OCI-LY3 (cell line): ENCODE results near the gene TSPAN9.

Source experiments
- H2AFZ ChIP-seq: fragments of 200-600, 300-600 bp; shearing (Covaris generic); 2 replicates; pipeline ENCODE4 v1.6.0; 2014; ENCODE audit warnings: antibody characterized with exemption, low read depth, low read length
- H3K27ac ChIP-seq: fragments of 200-600, 300-600 bp; sonication (generic); 2 replicates; pipeline ENCODE4 v1.5.1; 2014; ENCODE audit warnings: mild to moderate bottlenecking, low read length, moderate library complexity, mixed read lengths
- H3K27me3 ChIP-seq: fragments of 200-600, 300-600 bp; sonication (generic); 2 replicates; pipeline ENCODE4 v1.6.1; 2014; ENCODE audit warnings: low read depth, low read length, mixed read lengths
- H3K36me3 ChIP-seq: fragments of 200-600, 300-600 bp; sonication (generic); replicated peaks from 2 replicates; pipeline ENCODE3; 2014; ENCODE audit warnings: low read depth, low read length, mixed read lengths
- H3K4me1 ChIP-seq: fragments of 300-600, 200-600 bp; sonication (generic); 2 replicates; pipeline ENCODE4 v1.6.1; 2014; ENCODE audit warnings: low read length, mixed read lengths
- H3K4me2 ChIP-seq: fragments of 200-600, 300-600 bp; sonication (generic); 2 replicates; pipeline ENCODE4 v1.6.1; 2014; ENCODE audit warnings: low read length, mixed read lengths
- H3K4me3 ChIP-seq: fragments of 300-600, 200-600 bp; sonication (generic); 2 replicates; pipeline ENCODE4 v1.5.1; 2014; ENCODE audit warnings: antibody characterized with exemption, mild to moderate bottlenecking, low read length, moderate library complexity
- H3K79me2 ChIP-seq: fragments of 300-600, 200-600 bp; shearing (Covaris generic); 2 replicates; pipeline ENCODE4 v1.6.1; 2014; ENCODE audit warnings: mild to moderate bottlenecking, low read length, mixed read lengths
- H3K9ac ChIP-seq: fragments of 300-600, 200-600 bp; shearing (Covaris generic); 2 replicates; pipeline ENCODE4 v1.6.0; 2014; ENCODE audit warnings: mild to moderate bottlenecking, low read length, moderate library complexity
- H3K9me3 ChIP-seq: fragments of 200-600, 300-600 bp; shearing (Covaris generic); 2 replicates; pipeline ENCODE4 v1.6.1; 2014; ENCODE audit warnings: low read length, mixed read lengths; ENCODE audit not compliant: insufficient read depth
- H4K20me1 ChIP-seq: fragments of 200-600, 300-600 bp; sonication (generic); 2 replicates; pipeline ENCODE4 v1.6.1; 2016; ENCODE audit warnings: low read length, mixed read lengths; ENCODE audit not compliant: insufficient read depth
- CTCF ChIP-seq: fragments of 200-600, 300-600 bp; sonication (generic); IDR thresholded peaks from 2 replicates; pipeline ENCODE4 v1.5.1; 2014; ENCODE audit warnings: antibody characterized with exemption, low read length, low read depth
- EZH2phosphoT487 ChIP-seq: fragments of 200-600 bp; shearing (Covaris generic); IDR thresholded peaks from 2 replicates; pipeline ENCODE4 v1.6.1; 2018; ENCODE audit warnings: antibody characterized with exemption, mixed run types, low read depth

Gene TSPAN9

GRCh38 chr12:3099146-3099545 is 22.0 kb downstream of the TSPAN9 start:
- Histone ChIP-seq H4K20me1 (no peaks in the 10 kb centered on the region), H2AFZ (no peak overlapping the region), H3K4me3 (no peak overlapping the region), H3K36me3 (no peaks in the 10 kb centered on the region), H3K4me1 (no peaks in the 10 kb centered on the region), H3K27me3 (peaks cover 4% of the 10 kb centered on the region; the same call in 1 of the 2 replicates), H3K79me2 (no peaks in the 10 kb centered on the region), H3K9ac (no peak overlapping the region), H3K27ac (no peak overlapping the region), H3K4me2 (no peak overlapping the region), H3K9me3 (0 out of 2 replicates have a peak, but pooled peaks cover 7% of the 10 kb centered on the region)
- TF ChIP-seq CTCF: no peak
- no peak for TF ChIP-seq EZH2phosphoT487

- no peak overlapping the region for H3K4me2 ChIP-seq
- no peaks in the 10 kb centered on the region for H3K4me1 ChIP-seq
- H3K27ac ChIP-seq: no peak overlapping the region
- no peaks in the 10 kb centered on the region for H3K36me3 ChIP-seq
- H3K9ac ChIP-seq: no peak overlapping the region
- H3K4me3 ChIP-seq: no peak overlapping the region
- H2AFZ ChIP-seq: no peak overlapping the region
- H3K27me3 ChIP-seq: peaks cover 4% of the 10 kb centered on the region; the same call in 1 of the 2 replicates
- 0 out of 2 replicates have a peak, but pooled peaks cover 7% of the 10 kb centered on the region for H3K9me3 ChIP-seq
- no peaks in the 10 kb centered on the region for H3K79me2 ChIP-seq
- no peaks in the 10 kb centered on the region for H4K20me1 ChIP-seq
- TF ChIP-seq CTCF: no peak
- TF ChIP-seq EZH2phosphoT487: no peak
Measured at GRCh38 chr12:3101309-3102024, 24.3 kb downstream of the TSPAN9 start.

GRCh38 chr12:3102771-3103410 is 25.7 kb downstream of the TSPAN9 start:
- Histone ChIP-seq H3K4me2 (no peak overlapping the region), H2AFZ (no peak overlapping the region), H3K9ac (no peak overlapping the region), H4K20me1 (no peaks in the 10 kb centered on the region), H3K27me3 (peaks cover 8% of the 10 kb centered on the region; the same call in 1 of the 2 replicates), H3K4me1 (no peaks in the 10 kb centered on the region), H3K9me3 (0 out of 2 replicates have a peak, but pooled peaks cover 7% of the 10 kb centered on the region), H3K4me3 (no peak overlapping the region), H3K79me2 (no peaks in the 10 kb centered on the region), H3K27ac (no peak overlapping the region), H3K36me3 (no peaks in the 10 kb centered on the region)
- no peak for TF ChIP-seq EZH2phosphoT487
- TF ChIP-seq CTCF: no peak

- Histone ChIP-seq H3K36me3 (no peaks in the 10 kb centered on the region), H3K79me2 (no peaks in the 10 kb centered on the region), H3K4me1 (no peaks in the 10 kb centered on the region), H3K9me3 (0 out of 2 replicates have a peak, but pooled peaks cover 7% of the 10 kb centered on the region), H3K4me3 (no peak overlapping the region), H3K9ac (no peak overlapping the region), H2AFZ (no peak overlapping the region), H4K20me1 (no peaks in the 10 kb centered on the region), H3K27ac (no peak overlapping the region), H3K4me2 (no peak overlapping the region), H3K27me3 (peaks cover 13% of the 10 kb centered on the region; the same call in 1 of the 2 replicates)
- TF ChIP-seq EZH2phosphoT487: no peak
- no peak for TF ChIP-seq CTCF
Measured at GRCh38 chr12:3103806-3104205, 26.6 kb downstream of the TSPAN9 start.
